GM19328 (cell line): ENCODE results near the gene ATP4B.
A peak's percentile ranks its signal among the peaks of the same experiment; 100 is the strongest.

Source experiments
- ATAC-seq: cut with Tn5 transposase; IDR thresholded peaks from one replicate; pipeline ENCODE4 v1.9.1; 2021; ENCODE audit warnings: mild to moderate bottlenecking, moderate library complexity; ENCODE audit not compliant: unreplicated experiment

The ATP4B gene

GRCh38 chr13:113608967-113609533, 48.9 kb downstream of the ATP4B start:
- no peak for ATAC-seq

- no peak for ATAC-seq
These were observed 49.9 kb downstream of the ATP4B start for GRCh38 chr13:113607889-113608635.

GRCh38 chr13:113607056-113607888, 50.7 kb downstream of the ATP4B start:
- ATAC-seq: no peak

- ATAC-seq: no peak
These were observed 52.0 kb downstream of the ATP4B start for GRCh38 chr13:113605866-113606438.

- ATAC-seq: no peak
These were observed 52.5 kb downstream of the ATP4B start for GRCh38 chr13:113605461-113605860.

- peak; percentile 55 for ATAC-seq
These were observed 53.8 kb downstream of the ATP4B start for GRCh38 chr13:113604186-113604585.

- no peak for ATAC-seq
These were observed 54.8 kb downstream of the ATP4B start for GRCh38 chr13:113603116-113603710.

GRCh38 chr13:113602291-113602988, 55.6 kb downstream of the ATP4B start:
- no peak for ATAC-seq

GRCh38 chr13:113601166-113602070, 56.6 kb downstream of the ATP4B start:
- no peak for ATAC-seq

- no peak for ATAC-seq
These were observed 58.6 kb downstream of the ATP4B start for GRCh38 chr13:113599391-113599790.
